NCI-H226 (cell line): Measurements from ENCODE around the gene PTCD3.

ENCODE experiments used
- DNase-seq: peaks from one replicate; pipeline ENCODE4 v3.0.0-alpha.2; 2015

The PTCD3 gene

GRCh38 chr2:86147793-86148192, 41.8 kb downstream of the PTCD3 start:
- DNase-seq = no peak

- DNase-seq = no peak
These were observed 44.5 kb downstream of the PTCD3 start for GRCh38 chr2:86150502-86150901.

- no peak for DNase-seq
These were observed 51.0 kb downstream of the PTCD3 start for GRCh38 chr2:86157009-86157556.

GRCh38 chr2:86158286-86158685, 52.3 kb downstream of the PTCD3 start:
- DNase-seq = no peak

- no peak for DNase-seq
These were observed 54.3 kb downstream of the PTCD3 start for GRCh38 chr2:86160156-86160952.

- no peak for DNase-seq
These were observed 64.4 kb downstream of the PTCD3 start for GRCh38 chr2:86170449-86170848.

GRCh38 chr2:86171295-86171694, 65.3 kb downstream of the PTCD3 start:
- DNase-seq = no peak

GRCh38 chr2:86172610-86173009, 66.6 kb downstream of the PTCD3 start:
- DNase-seq = no peak

- no peak for DNase-seq
These were observed 68.4 kb downstream of the PTCD3 start for GRCh38 chr2:86174445-86174844.

GRCh38 chr2:86175828-86176227, 69.8 kb downstream of the PTCD3 start:
- DNase-seq = no peak

GRCh38 chr2:86176597-86176996, 70.6 kb downstream of the PTCD3 start:
- DNase-seq = no peak

GRCh38 chr2:86185517-86186212, 79.6 kb downstream of the PTCD3 start:
- DNase-seq = no peak

GRCh38 chr2:86186431-86186830, 80.4 kb downstream of the PTCD3 start:
- no peak for DNase-seq

GRCh38 chr2:86189782-86190416, 83.9 kb downstream of the PTCD3 start:
- DNase-seq = no peak
